ENCODE data around the gene ATM. TPM values are rescaled to one million over a fixed set of nuclear protein-coding genes. Genes with fewer than 3 reads are reported as not detected.

The ATM gene, protein sequence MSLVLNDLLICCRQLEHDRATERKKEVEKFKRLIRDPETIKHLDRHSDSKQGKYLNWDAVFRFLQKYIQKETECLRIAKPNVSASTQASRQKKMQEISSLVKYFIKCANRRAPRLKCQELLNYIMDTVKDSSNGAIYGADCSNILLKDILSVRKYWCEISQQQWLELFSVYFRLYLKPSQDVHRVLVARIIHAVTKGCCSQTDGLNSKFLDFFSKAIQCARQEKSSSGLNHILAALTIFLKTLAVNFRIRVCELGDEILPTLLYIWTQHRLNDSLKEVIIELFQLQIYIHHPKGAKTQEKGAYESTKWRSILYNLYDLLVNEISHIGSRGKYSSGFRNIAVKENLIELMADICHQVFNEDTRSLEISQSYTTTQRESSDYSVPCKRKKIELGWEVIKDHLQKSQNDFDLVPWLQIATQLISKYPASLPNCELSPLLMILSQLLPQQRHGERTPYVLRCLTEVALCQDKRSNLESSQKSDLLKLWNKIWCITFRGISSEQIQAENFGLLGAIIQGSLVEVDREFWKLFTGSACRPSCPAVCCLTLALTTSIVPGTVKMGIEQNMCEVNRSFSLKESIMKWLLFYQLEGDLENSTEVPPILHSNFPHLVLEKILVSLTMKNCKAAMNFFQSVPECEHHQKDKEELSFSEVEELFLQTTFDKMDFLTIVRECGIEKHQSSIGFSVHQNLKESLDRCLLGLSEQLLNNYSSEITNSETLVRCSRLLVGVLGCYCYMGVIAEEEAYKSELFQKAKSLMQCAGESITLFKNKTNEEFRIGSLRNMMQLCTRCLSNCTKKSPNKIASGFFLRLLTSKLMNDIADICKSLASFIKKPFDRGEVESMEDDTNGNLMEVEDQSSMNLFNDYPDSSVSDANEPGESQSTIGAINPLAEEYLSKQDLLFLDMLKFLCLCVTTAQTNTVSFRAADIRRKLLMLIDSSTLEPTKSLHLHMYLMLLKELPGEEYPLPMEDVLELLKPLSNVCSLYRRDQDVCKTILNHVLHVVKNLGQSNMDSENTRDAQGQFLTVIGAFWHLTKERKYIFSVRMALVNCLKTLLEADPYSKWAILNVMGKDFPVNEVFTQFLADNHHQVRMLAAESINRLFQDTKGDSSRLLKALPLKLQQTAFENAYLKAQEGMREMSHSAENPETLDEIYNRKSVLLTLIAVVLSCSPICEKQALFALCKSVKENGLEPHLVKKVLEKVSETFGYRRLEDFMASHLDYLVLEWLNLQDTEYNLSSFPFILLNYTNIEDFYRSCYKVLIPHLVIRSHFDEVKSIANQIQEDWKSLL (N-terminal part only)
- total RNA-seq = 100 to 1,000 TPM; 110 to 518 (median 124) TPM
- 10 to 100 TPM in 1 of 3 donors, 1 to 10 TPM in 2; 3.1 to 11.3 (median 9.0) TPM for polyA plus RNA-seq
- long read RNA-seq, donor 1, partial matches to known transcripts = 0 of 1 reads
- long read RNA-seq, donor 1, other reads (novel, unspliced or antisense) = 0 of 1 reads
- long read RNA-seq, donor 2 = 0 reads
- long read RNA-seq, donor 3 = 0 reads
- long read RNA-seq, donor 4 = 0 reads
- long read RNA-seq, donor 5, partial matches to known transcripts = 0 of 2 reads
- long read RNA-seq, donor 5, other reads (novel, unspliced or antisense) = 0 of 2 reads
- long read RNA-seq, donor 6, partial matches to known transcripts = 0 of 1 reads
- long read RNA-seq, donor 6, other reads (novel, unspliced or antisense) = 0 of 1 reads
- long read RNA-seq, donor 7 = 0 reads
- long read RNA-seq, donor 8 = 0 reads
- long read RNA-seq, donor 9, partial matches to known transcripts = 0 of 1 reads
- long read RNA-seq, donor 9, other reads (novel, unspliced or antisense) = 0 of 1 reads
- long read RNA-seq, donor 10 = 0 reads

DNA sequence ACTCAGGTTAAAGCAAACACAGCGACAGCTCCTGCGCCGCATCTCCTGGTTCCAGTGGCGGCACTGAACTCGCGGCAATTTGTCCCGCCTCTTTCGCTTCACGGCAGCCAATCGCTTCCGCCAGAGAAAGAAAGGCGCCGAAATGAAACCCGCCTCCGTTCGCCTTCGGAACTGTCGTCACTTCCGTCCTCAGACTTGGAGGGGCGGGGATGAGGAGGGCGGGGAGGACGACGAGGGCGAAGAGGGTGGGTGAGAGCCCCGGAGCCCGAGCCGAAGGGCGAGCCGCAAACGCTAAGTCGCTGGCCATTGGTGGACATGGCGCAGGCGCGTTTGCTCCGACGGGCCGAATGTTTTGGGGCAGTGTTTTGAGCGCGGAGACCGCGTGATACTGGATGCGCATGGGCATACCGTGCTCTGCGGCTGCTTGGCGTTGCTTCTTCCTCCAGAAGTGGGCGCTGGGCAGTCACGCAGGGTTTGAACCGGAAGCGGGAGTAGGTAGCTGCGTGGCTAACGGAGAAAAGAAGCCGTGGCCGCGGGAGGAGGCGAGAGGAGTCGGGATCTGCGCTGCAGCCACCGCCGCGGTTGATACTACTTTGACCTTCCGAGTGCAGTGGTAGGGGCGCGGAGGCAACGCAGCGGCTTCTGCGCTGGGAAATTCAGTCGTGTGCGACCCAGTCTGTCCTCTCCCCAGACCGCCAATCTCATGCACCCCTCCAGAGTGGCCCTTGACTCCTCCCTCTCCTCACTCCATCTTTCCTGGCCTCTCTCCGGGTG, at the start of gene ATM, which contains the start of gene NPAT:
Gene ATM (plus strand): TSS at position 494 of the 774 bp plus-strand sequence. CDS start 4,558 bp downstream, outside the sequence.
Gene NPAT (minus strand): TSS at position 65 of the 774 bp plus-strand sequence. CDS start 102 bp downstream, outside the sequence.
- Histone ChIP-seq H3K36me3 (peaks cover 0 to 9% (median 1%) of the 10 kb centered on the region in 4 donors), H3K4me1 (peaks cover 21 to 73% (median 53%) of the 10 kb centered on the region in 4 donors), H3K9me3 (no peaks in the 10 kb centered on the region), H3K27me3 (no peaks in the 10 kb centered on the region), H3K4me3 (peak within 1 kb of the TSS; percentile 71 to 86 (median 79)), H3K27ac (peak within 1 kb of the TSS; percentile 92 to 98 (median 97))
- intact Hi-C loops (cut with DNase I; ENCODE audit: low total_unique reads) = no loop called here
- TF ChIP-seq EP300 (IDR thresholded peaks at IDR 0.05) (no peak), POLR2A (IDR thresholded peaks at IDR 0.05) (peak in 2 of 4 donors; percentile 92 to 93), POLR2AphosphoS5 (IDR thresholded peaks at IDR 0.05) (peak; percentile 88 to 98 (median 94))
- TF ChIP-seq, protein P1, sequence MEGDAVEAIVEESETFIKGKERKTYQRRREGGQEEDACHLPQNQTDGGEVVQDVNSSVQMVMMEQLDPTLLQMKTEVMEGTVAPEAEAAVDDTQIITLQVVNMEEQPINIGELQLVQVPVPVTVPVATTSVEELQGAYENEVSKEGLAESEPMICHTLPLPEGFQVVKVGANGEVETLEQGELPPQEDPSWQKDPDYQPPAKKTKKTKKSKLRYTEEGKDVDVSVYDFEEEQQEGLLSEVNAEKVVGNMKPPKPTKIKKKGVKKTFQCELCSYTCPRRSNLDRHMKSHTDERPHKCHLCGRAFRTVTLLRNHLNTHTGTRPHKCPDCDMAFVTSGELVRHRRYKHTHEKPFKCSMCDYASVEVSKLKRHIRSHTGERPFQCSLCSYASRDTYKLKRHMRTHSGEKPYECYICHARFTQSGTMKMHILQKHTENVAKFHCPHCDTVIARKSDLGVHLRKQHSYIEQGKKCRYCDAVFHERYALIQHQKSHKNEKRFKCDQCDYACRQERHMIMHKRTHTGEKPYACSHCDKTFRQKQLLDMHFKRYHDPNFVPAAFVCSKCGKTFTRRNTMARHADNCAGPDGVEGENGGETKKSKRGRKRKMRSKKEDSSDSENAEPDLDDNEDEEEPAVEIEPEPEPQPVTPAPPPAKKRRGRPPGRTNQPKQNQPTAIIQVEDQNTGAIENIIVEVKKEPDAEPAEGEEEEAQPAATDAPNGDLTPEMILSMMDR (IDR thresholded peaks at IDR 0.05) = peak in 5 of 7 experiments; percentile 57 to 72 (median 63)
- 0 to 1% (median 0%) methylated on average over 27 to 70 of the region's 70 CpGs for WGBS, 5 donors
- DNase-seq = peak; percentile 99 to 100

DNA sequence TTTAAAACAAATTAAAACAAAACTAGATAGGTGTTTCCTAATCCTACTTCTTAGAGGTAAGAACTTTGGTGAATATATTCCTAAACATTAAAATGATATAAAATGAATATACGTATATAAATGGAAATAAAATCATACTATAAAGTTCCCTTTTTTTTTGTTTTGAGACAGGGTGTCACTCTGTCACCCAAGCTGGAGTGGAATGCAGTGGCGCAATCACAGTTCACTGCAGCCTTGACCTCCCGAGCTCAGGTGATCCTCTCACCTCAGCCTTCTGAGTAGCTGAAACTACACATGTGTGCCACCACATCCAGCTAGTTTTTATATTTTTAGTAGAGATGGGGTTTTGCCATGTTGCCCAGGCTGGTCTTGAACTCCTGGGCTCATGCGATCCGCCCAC, 45.3 kb upstream of the ATM start:
- intact Hi-C loops (cut with DNase I; ENCODE audit: low total_unique reads) = no loop called here
- TF ChIP-seq EP300 (IDR thresholded peaks at IDR 0.05) (no peak), POLR2AphosphoS5 (IDR thresholded peaks at IDR 0.05) (no peak), POLR2A (IDR thresholded peaks at IDR 0.05) (no peak)
- TF ChIP-seq, protein P1 (IDR thresholded peaks at IDR 0.05) = no peak
- H3K4me3 ChIP-seq = no peak overlapping the region
- 74 to 95% (median 85%) methylated on average over 5 of the region's 5 CpGs for WGBS, 5 donors
- H3K27ac ChIP-seq = no peak overlapping the region
- H3K4me1 ChIP-seq = no peaks in the 10 kb centered on the region
- DNase-seq = no peak
- H3K27me3 ChIP-seq = no peaks in the 10 kb centered on the region
- H3K36me3 ChIP-seq = peaks cover 11 to 96% (median 93%) of the 10 kb centered on the region in 4 donors
- H3K9me3 ChIP-seq = no peaks in the 10 kb centered on the region

DNA sequence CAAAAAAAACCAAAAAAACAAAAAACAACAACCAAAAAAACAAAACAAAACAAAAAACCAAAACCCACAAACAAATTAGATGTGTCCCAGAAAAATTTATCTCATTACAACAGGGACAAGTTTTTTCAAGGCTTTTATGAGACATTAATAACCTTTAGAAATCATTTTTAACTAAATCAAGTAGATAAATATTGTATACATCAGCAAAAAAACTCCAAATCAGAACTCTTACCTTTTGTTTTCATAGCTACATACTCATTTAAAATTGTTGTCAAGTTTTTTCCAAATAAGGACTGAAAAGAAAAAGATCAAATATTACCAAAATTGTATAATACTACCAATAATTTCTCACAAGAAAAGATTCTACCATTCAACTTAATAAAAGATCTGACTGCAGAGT, 29.1 kb upstream of the ATM start:
- DNase-seq = no peak
- H3K9me3 ChIP-seq = no peaks in the 10 kb centered on the region
- peaks cover 12 to 83% (median 79%) of the 10 kb centered on the region in 4 donors for H3K36me3 ChIP-seq
- H3K4me1 ChIP-seq = peaks cover 0 to 10% (median 2%) of the 10 kb centered on the region in 4 donors
- intact Hi-C loops (cut with DNase I; ENCODE audit: low total_unique reads) = no loop called here
- H3K27me3 ChIP-seq = no peaks in the 10 kb centered on the region
- no peak overlapping the region for H3K27ac ChIP-seq
- H3K4me3 ChIP-seq = no peak overlapping the region
- TF ChIP-seq, protein P1 (IDR thresholded peaks at IDR 0.05) = no peak
- TF ChIP-seq EP300 (IDR thresholded peaks at IDR 0.05) (no peak), POLR2A (IDR thresholded peaks at IDR 0.05) (no peak), POLR2AphosphoS5 (IDR thresholded peaks at IDR 0.05) (no peak)
